B cell (primary cell): ENCODE data around the gene FIG4. TPM values are rescaled to one million over a fixed set of nuclear protein-coding genes. Genes with fewer than 3 reads are reported as not detected.

Experiments
- ATAC-seq: fragments of 200-7000 bp; cut with Tn5 transposase; one replicate; pipeline ENCODE4 v1.10.0; 2021; ENCODE audit warnings: low read depth, mild to moderate bottlenecking, moderate number of reproducible peaks, moderate library complexity
- CTCF ChIA-PET: fragments of 350-600 bp; sonication (Branson Sonifier 250); formaldehyde crosslinking; loops from one replicate; lab custom pipeline; 2021; ENCODE audit warnings: antibody characterized with exemption, inconsistent platforms; lab: Charles Lee
- POLR2A ChIA-PET: fragments of 350-600 bp; sonication (Branson Sonifier 250); formaldehyde crosslinking; loops from one replicate; lab custom pipeline; 2021; ENCODE audit warnings: antibody characterized with exemption; lab: Charles Lee
- DNase-seq: peaks from one replicate; pipeline ENCODE4 v3.0.0; 2013
- H2AFZ ChIP-seq: 2 replicates; pipeline ENCODE4 v1.6.1; 2012; ENCODE audit warnings: mild to moderate bottlenecking, low read depth, low read length; ENCODE audit not compliant: insufficient read depth, poor library complexity, severe bottlenecking
- H3K27ac ChIP-seq, 2 donors: 1 replicate in 1 of 2; 2 replicates in 1 of 2; pipeline ENCODE4 v1.5.1; 2012 to 2013; ENCODE audit warnings: low read length in 2 of 2, mild to moderate bottlenecking in 2 of 2, moderate library complexity in 1 of 2
- H3K27me3 ChIP-seq, 4 experiments: fragments of 200-600 bp in 1 of 4; sonication (generic) in 1 of 4; replicated peaks in 1 of 4; 1 replicate in 2 of 4; 2 replicates in 2 of 4; pipeline versions ENCODE4 v1.6.1 to v1.7.0; 2013 to 2016; ENCODE audit warnings: low read length in 3 of 4, mild to moderate bottlenecking in 2 of 4, mixed read lengths in 1 of 4, moderate library complexity in 1 of 4; ENCODE audit not compliant: insufficient read depth in 4 of 4, control insufficient read depth in 3 of 4; ENCODE audit errors: control extremely low read depth in 1 of 4
- H3K36me3 ChIP-seq, 2 experiments: replicated peaks in 1 of 2; 1 replicate in 1 of 2; 2 replicates in 1 of 2; pipeline versions ENCODE4 v1.6.1 to v1.7.1; 2013; ENCODE audit warnings: low read length in 1 of 2; ENCODE audit not compliant: insufficient read depth in 2 of 2, control insufficient read depth in 1 of 2; ENCODE audit errors: control extremely low read depth in 1 of 2, extremely low read depth in 1 of 2
- H3K4me1 ChIP-seq, 2 donors: fragments of 200-600 bp in 1 of 2; sonication (generic) in 1 of 2; 1 replicate in 1 of 2; 2 replicates in 1 of 2; pipeline versions ENCODE4 v1.5.1 to v1.6.1; 2013 to 2017; ENCODE audit warnings: low read length in 2 of 2; ENCODE audit not compliant: control insufficient read depth in 2 of 2, insufficient read depth in 2 of 2
- H3K4me2 ChIP-seq: replicated peaks from 2 replicates; pipeline ENCODE3; 2012; ENCODE audit warnings: mild to moderate bottlenecking, low read depth, low read length; ENCODE audit not compliant: poor library complexity, severe bottlenecking
- H3K4me3 ChIP-seq, 5 experiments: fragments of 200-600 bp in 1 of 5; sonication (generic) in 1 of 5; 1 replicate in 3 of 5; 2 replicates in 2 of 5; pipeline versions ENCODE4 v1.5.1 to v1.7.0; 2011 to 2016; ENCODE audit warnings: low read length in 4 of 5, mild to moderate bottlenecking in 4 of 5, low read depth in 2 of 5, control low read depth in 1 of 5, moderate library complexity in 1 of 5; ENCODE audit not compliant: insufficient read depth in 1 of 5; ENCODE audit errors: control extremely low read depth in 1 of 5, extremely low read depth in 1 of 5
- H3K79me2 ChIP-seq: fragments of 200-600 bp; sonication (generic); one replicate; pipeline ENCODE4 v1.6.0; 2016; ENCODE audit warnings: low read length; ENCODE audit not compliant: control insufficient read depth, insufficient read depth
- H3K9ac ChIP-seq: fragments of 200-600 bp; sonication (generic); 2 replicates; pipeline ENCODE4 v1.6.1; 2017; ENCODE audit warnings: mild to moderate bottlenecking, low read length, moderate library complexity
- H3K9me3 ChIP-seq, 3 donors: one replicate each; pipeline versions ENCODE4 v1.6.1 to v1.7.1; 2013; ENCODE audit warnings: low read length in 2 of 3; ENCODE audit not compliant: control insufficient read depth in 2 of 3, insufficient read depth in 1 of 3; ENCODE audit errors: control extremely low read depth in 1 of 3
- H4K20me1 ChIP-seq: 2 replicates; pipeline ENCODE4 v1.6.0; 2012; ENCODE audit warnings: mild to moderate bottlenecking, low read length; ENCODE audit not compliant: insufficient read depth, control insufficient read depth, poor library complexity, severe bottlenecking
- H3K27ac Mint-ChIP-seq: one replicate; pipeline ENCODE4 v1.8.0; 2021; ENCODE audit warnings: mixed read lengths
- H3K27me3 Mint-ChIP-seq: one replicate; pipeline ENCODE4 v1.8.0; 2021; ENCODE audit warnings: mixed read lengths
- H3K4me1 Mint-ChIP-seq: one replicate; pipeline ENCODE4 v1.8.0; 2021; ENCODE audit warnings: mixed read lengths
- H3K4me3 Mint-ChIP-seq: one replicate; pipeline ENCODE4 v1.8.0; 2021; ENCODE audit warnings: mixed read lengths
- H3K9me3 Mint-ChIP-seq: one replicate; pipeline ENCODE4 v1.8.0; 2022; ENCODE audit warnings: mixed read lengths; ENCODE audit not compliant: insufficient read depth
- CTCF ChIP-seq: fragments of 200-600 bp; IDR thresholded peaks from one replicate; pipeline ENCODE4 v1.8.0; 2022; ENCODE audit warnings: antibody characterized with exemption, mild to moderate bottlenecking
- EZH2 ChIP-seq: IDR thresholded peaks from 2 replicates; pipeline ENCODE4 v1.6.1; 2012; ENCODE audit warnings: borderline replicate concordance, low read depth, mild to moderate bottlenecking, moderate library complexity, low read length; ENCODE audit not compliant: insufficient read depth, poor library complexity, severe bottlenecking
- WGBS: methylation state at CpG from one replicate; pipeline ENCODE4 v1.1.5; 2013; ENCODE audit warnings: missing lambda C conversion rate; ENCODE audit not compliant: insufficient coverage; 5-methylcytosine and 5-hydroxymethylcytosine counted together
- intact Hi-C: fragments of 100-400 bp; cut with micrococcal nuclease; formaldehyde crosslinking; loops from one replicate; pipeline ENCODE4 v1.10.0; 2022
- polyA plus RNA-seq: library from polyadenylated mRNA; depleted of rRNA; stranded (reverse); fragments of >200 nt; gene quantifications from 2 replicates; pipeline ENCODE4 v1.2.3, GENCODE V29; 2012
- total RNA-seq, 2 donors: library from RNA; stranded (reverse); fragments of 120-200 nt in 1 of 2; gene quantifications; 1 replicate in 1 of 2; 2 replicates in 1 of 2; pipeline versions ENCODE4 v1.2.3 to v1.2.4, GENCODE V29; 2013 to 2022

The FIG4 gene
- total and polyA plus RNA-seq, 2 donors (not counting 1 experiment from before 2014, with no cell fraction given): 28.2 to 31.5 TPM

- Mint-ChIP-seq H3K27me3 (no peaks in the 10 kb centered on the region), H3K4me3 (no peak overlapping the region), H3K27ac (no peak overlapping the region), H3K4me1 (no peaks in the 10 kb centered on the region), H3K9me3 (no peaks in the 10 kb centered on the region)
- ChIA-PET CTCF (interaction anchor here (0.6 to 0.9 kb wide), 2 partner anchors 179 to 604 kb away, joined by 3 to 4 read pairs; no protein-coding TSS in a partner anchor), POLR2A (no interaction called here)
- Histone ChIP-seq H3K27ac (no peak overlapping the region), H3K4me1 (no peaks in the 10 kb centered on the region), H3K27me3 (no peaks in the 10 kb centered on the region), H4K20me1 (no peaks in the 10 kb centered on the region), H2AFZ (no peak overlapping the region), H3K9ac (no peak overlapping the region), H3K4me2 (no peak overlapping the region), H3K4me3 (no peak overlapping the region), H3K36me3 (peaks cover 3 to 60% of the 10 kb centered on the region in 2 experiments), H3K79me2 (no peaks in the 10 kb centered on the region), H3K9me3 (no peaks in the 10 kb centered on the region)
- WGBS: no CpG with 5 or more reads among the region's 2 CpGs
- ATAC-seq (no peak), DNase-seq (no peak)
- no peak for TF ChIP-seq CTCF
- TF ChIP-seq EZH2: no peak
- intact Hi-C loops: no loop called here
Measured at GRCh38 chr6:109787312-109787711, 96.2 kb downstream of the FIG4 start.

- H3K4me2 ChIP-seq: no peak overlapping the region
- H3K9me3 ChIP-seq: no peaks in the 10 kb centered on the region
- Mint-ChIP-seq H3K27ac (no peak overlapping the region), H3K9me3 (no peaks in the 10 kb centered on the region), H3K4me1 (peaks cover under 1% of the 10 kb centered on the region), H3K4me3 (no peak overlapping the region), H3K27me3 (no peaks in the 10 kb centered on the region)
- peaks cover 0 to under 1% of the 10 kb centered on the region in 2 donors for H3K4me1 ChIP-seq
- DNase-seq (no peak), ATAC-seq (no peak)
- H2AFZ ChIP-seq: no peak overlapping the region
- WGBS: 100% methylated on average over 2 of the region's 3 CpGs
- no peaks in the 10 kb centered on the region for H3K27me3 ChIP-seq
- ChIA-PET CTCF (interaction anchor here (1.0 to 1.7 kb wide), 2 partner anchors 11 to 251 kb away, joined by 3 to 5 read pairs; no protein-coding TSS in a partner anchor), POLR2A (no interaction called here)
- H3K4me3 ChIP-seq: no peak overlapping the region
- intact Hi-C loops: no loop called here
- H3K9ac ChIP-seq: no peak overlapping the region
- no peaks in the 10 kb centered on the region for H4K20me1 ChIP-seq
- TF ChIP-seq CTCF: no peak
- no peak for TF ChIP-seq EZH2
- peaks cover 3 to 68% of the 10 kb centered on the region in 2 experiments for H3K36me3 ChIP-seq
- H3K79me2 ChIP-seq: no peaks in the 10 kb centered on the region
- H3K27ac ChIP-seq: no peak overlapping the region
Measured at GRCh38 chr6:109788687-109789086, 97.6 kb downstream of the FIG4 start.
